Upper lobe of right lung (tissue), 1 donor: ENCODE data around the gene CRAMP1. TPM values are rescaled to one million over a fixed set of nuclear protein-coding genes. Genes with fewer than 3 reads are reported as not detected.
A peak's percentile ranks its signal among the peaks of the same experiment; 100 is the strongest.
"Not testable (repeated sequence)": the region's sequence is repeated elsewhere in the genome, so short reads cannot be mapped to it uniquely, and the experiment has no call there.

ENCODE experiments used
- ATAC-seq: fragments of 200-7000 bp; cut with Tn5 transposase; one replicate; pipeline ENCODE4 v1.9.1; 2020; ENCODE audit warnings: mild to moderate bottlenecking, moderate library complexity
- DNase-seq: peaks from one replicate; pipeline ENCODE4 v3.0.0-alpha.2; 2020
- H3K27ac ChIP-seq: fragments of 200-600 bp; one replicate; pipeline ENCODE4 v1.8.0; 2022
- H3K27me3 ChIP-seq: fragments of 200-600 bp; one replicate; pipeline ENCODE4 v1.8.0; 2022; ENCODE audit warnings: mild to moderate bottlenecking
- H3K36me3 ChIP-seq: fragments of 200-600 bp; one replicate; pipeline ENCODE4 v1.8.0; 2022
- H3K4me1 ChIP-seq: fragments of 200-600 bp; one replicate; pipeline ENCODE4 v1.8.0; 2022
- H3K4me3 ChIP-seq: fragments of 200-600 bp; one replicate; pipeline ENCODE4 v1.8.0; 2022; ENCODE audit warnings: mild to moderate bottlenecking
- H3K9me3 ChIP-seq: fragments of 200-600 bp; one replicate; pipeline ENCODE4 v1.8.0; 2022
- CTCF ChIP-seq: fragments of 200-600 bp; IDR thresholded peaks from one replicate; pipeline ENCODE4 v1.8.0; 2022; ENCODE audit warnings: antibody characterized with exemption
- intact Hi-C: fragments of 100-400 bp; cut with DNase I; formaldehyde crosslinking; loops from one replicate; pipeline ENCODE4 v1.11.0; 2022
- total RNA-seq: library from RNA; stranded (reverse); fragmentation: NEBNext Ultra II Directional; extraction: Animal tissue kit (Norgen Biotek cat#: 25700); gene quantifications from one replicate; pipeline ENCODE4 v1.2.1, GENCODE V29; 2021
- donor health status: DM: no; HTN: yes; CAD: no; lungs with severe emphysema.

CRAMP1 gene
- total RNA-seq, 1 donor from 2014 or later = 21.4 TPM

GRCh38 chr16:1715220-1715619 lies 103.1 kb downstream of the CRAMP1 start:
- H3K27me3 ChIP-seq = no peaks in the 10 kb centered on the region
- H3K9me3 ChIP-seq = no peaks in the 10 kb centered on the region
- intact Hi-C loops = no loop called here
- DNase-seq (no peak), ATAC-seq (no peak)
- peaks cover 4% of the 10 kb centered on the region for H3K4me1 ChIP-seq
- no peaks in the 10 kb centered on the region for H3K36me3 ChIP-seq
- no peak overlapping the region for H3K27ac ChIP-seq
- TF ChIP-seq CTCF = no peak
- H3K4me3 ChIP-seq = no peak overlapping the region

- intact Hi-C loops, H3K4me3 ChIP-seq, DNase-seq, ATAC-seq, H3K27ac ChIP-seq, H3K27me3 ChIP-seq, H3K36me3 ChIP-seq, H3K9me3 ChIP-seq: not testable (repeated sequence)
- H3K4me1 ChIP-seq = peaks cover 23% of the 10 kb centered on the region
Measured at GRCh38 chr16:1718236-1718635, 106.1 kb downstream of the CRAMP1 start.

GRCh38 chr16:1719559-1720229 lies 107.5 kb downstream of the CRAMP1 start:
- intact Hi-C loops, H3K9me3 ChIP-seq, H3K27ac ChIP-seq, H3K4me3 ChIP-seq, DNase-seq, H3K36me3 ChIP-seq, H3K27me3 ChIP-seq: not testable (repeated sequence)
- ATAC-seq = peak; percentile 68
- H3K4me1 ChIP-seq = peaks cover 26% of the 10 kb centered on the region

- H3K4me1 ChIP-seq = peaks cover 26% of the 10 kb centered on the region
- H3K27ac ChIP-seq = peak overlapping the region; percentile 56
- H3K27me3 ChIP-seq = no peaks in the 10 kb centered on the region
- intact Hi-C loops = no loop called here
- ATAC-seq (no peak), DNase-seq (no peak)
- H3K9me3 ChIP-seq = no peaks in the 10 kb centered on the region
- peaks cover 9% of the 10 kb centered on the region for H3K36me3 ChIP-seq
- no peak overlapping the region for H3K4me3 ChIP-seq
- no peak for TF ChIP-seq CTCF
Measured at GRCh38 chr16:1721372-1721771, 109.2 kb downstream of the CRAMP1 start.

- ATAC-seq (peak; percentile 62), DNase-seq (no peak)
- Histone ChIP-seq H3K27ac (peak overlapping the region; percentile 55), H3K4me3 (no peak overlapping the region), H3K9me3 (no peaks in the 10 kb centered on the region), H3K27me3 (no peaks in the 10 kb centered on the region), H3K4me1 (peaks cover 26% of the 10 kb centered on the region), H3K36me3 (peaks cover 20% of the 10 kb centered on the region)
- intact Hi-C loops = no loop called here
- TF ChIP-seq CTCF = peak; percentile 87
Measured at GRCh38 chr16:1723450-1724147, 111.4 kb downstream of the CRAMP1 start.

- Histone ChIP-seq H3K4me1 (peaks cover 26% of the 10 kb centered on the region), H3K4me3 (no peak overlapping the region), H3K36me3 (peaks cover 27% of the 10 kb centered on the region), H3K9me3 (no peaks in the 10 kb centered on the region), H3K27me3 (no peaks in the 10 kb centered on the region), H3K27ac (no peak overlapping the region)
- TF ChIP-seq CTCF = no peak
- ATAC-seq (no peak), DNase-seq (no peak)
- intact Hi-C loops = no loop called here
Measured at GRCh38 chr16:1724491-1724890, 112.3 kb downstream of the CRAMP1 start.
